GM23338 (cell line): ENCODE results near the gene CNTNAP1. TPM values are rescaled to one million over a fixed set of nuclear protein-coding genes. Genes with fewer than 3 reads are reported as not detected.

Experiments used
- microRNA-seq: library from miRNA; unstranded; fragments of <30 nt; microRNA quantifications from one replicate; pipeline ENCODE4, GENCODE V29; 2017
- polyA plus RNA-seq: library from polyadenylated mRNA; unstranded; fragments of >200 nt; fragmentation: Nextera tagmentation; extraction: Ambion mirVana; gene quantifications from 2 replicates; pipeline ENCODE4 v1.2.1, GENCODE V29; 2016
- small RNA-seq: library from RNA; depleted of rRNA; stranded (forward); fragments of <200 nt; gene quantifications from one replicate; pipeline ENCODE3, GENCODE V24; 2014; ENCODE audit warnings: low replicate concordance
- total RNA-seq: library from RNA; depleted of rRNA; stranded (reverse); fragments of >200 nt; shearing (Covaris generic); gene quantifications from 2 replicates; pipeline ENCODE4 v1.2.3, GENCODE V29; 2014; rRNA removed

CNTNAP1 gene
- total and polyA plus RNA-seq, 2 experiments from 2014 or later, result 1.3 to 5.0 TPM

Small RNA genes lying within 50 kb of the gene (microRNA-seq; reads per million reads assigned to microRNA genes)
- gene MIR6780A, result not detected

Small RNA genes lying within 50 kb of the gene (small RNA-seq; reads per million reads assigned to genes)
- not detected for gene MIR6780A

Other genes with a start within 250 kb of the CNTNAP1 start
- gene ATP6V0A1, start 223.7 kb upstream of the CNTNAP1 start, total RNA-seq, result 42.3 and 42.8 TPM in 2 replicates
- 23.9 and 25.8 TPM in 2 replicates for gene ATP6V0A1, start 223.7 kb upstream of the CNTNAP1 start, polyA plus RNA-seq
- gene NAGLU, start 146.3 kb upstream of the CNTNAP1 start, total RNA-seq, result 21.9 and 31.2 TPM in 2 replicates
- gene NAGLU, start 146.3 kb upstream of the CNTNAP1 start, polyA plus RNA-seq, result 12.0 and 13.0 TPM in 2 replicates
- gene HSD17B1, start 129.6 kb upstream of the CNTNAP1 start, total RNA-seq, result 0.97 and 1.7 TPM in 2 replicates
- 1.7 and 1.8 TPM in 2 replicates for gene HSD17B1, start 129.6 kb upstream of the CNTNAP1 start, polyA plus RNA-seq
- gene COASY, start 120.4 kb upstream of the CNTNAP1 start, total RNA-seq, result 60.1 and 62.0 TPM in 2 replicates
- gene COASY, start 120.4 kb upstream of the CNTNAP1 start, polyA plus RNA-seq, result 72.1 and 77.5 TPM in 2 replicates
- gene MLX, start 115.4 kb upstream of the CNTNAP1 start, total RNA-seq, result 23.3 and 34.1 TPM in 2 replicates
- 28.8 and 33.2 TPM in 2 replicates for gene MLX, start 115.4 kb upstream of the CNTNAP1 start, polyA plus RNA-seq
- gene PSMC3IP, start 104.8 kb upstream of the CNTNAP1 start, total RNA-seq, result 14.7 and 18.5 TPM in 2 replicates
- gene PSMC3IP, start 104.8 kb upstream of the CNTNAP1 start, polyA plus RNA-seq, result 29.5 and 32.7 TPM in 2 replicates
- gene RETREG3, start 73.2 kb upstream of the CNTNAP1 start, total RNA-seq, result 35.4 and 38.2 TPM in 2 replicates
- gene RETREG3, start 73.2 kb upstream of the CNTNAP1 start, polyA plus RNA-seq, result 8.0 and 10.5 TPM in 2 replicates
- gene TUBG1, start 72.8 kb upstream of the CNTNAP1 start, total RNA-seq, result 82.8 and 101 TPM in 2 replicates
- gene TUBG1, start 72.8 kb upstream of the CNTNAP1 start, polyA plus RNA-seq, result 110 and 117 TPM in 2 replicates
- gene TUBG2, start 23.2 kb upstream of the CNTNAP1 start, total RNA-seq, result 15.3 and 18.2 TPM in 2 replicates
- 16.5 and 19.0 TPM in 2 replicates for gene TUBG2, start 23.2 kb upstream of the CNTNAP1 start, polyA plus RNA-seq
- 24.2 and 24.8 TPM in 2 replicates for gene PLEKHH3, start 5.5 kb upstream of the CNTNAP1 start, total RNA-seq
- 10.9 and 13.8 TPM in 2 replicates for gene PLEKHH3, start 5.5 kb upstream of the CNTNAP1 start, polyA plus RNA-seq
- gene CCR10, start 688 bp upstream of the CNTNAP1 start, total RNA-seq, result 1.1 and 1.7 TPM in 2 replicates
- 2.7 and 3.0 TPM in 2 replicates for gene CCR10, start 688 bp upstream of the CNTNAP1 start, polyA plus RNA-seq
- gene EZH1, start 62.5 kb downstream of the CNTNAP1 start, total RNA-seq, result 16.3 and 16.9 TPM in 2 replicates
- 17.5 and 18.0 TPM in 2 replicates for gene EZH1, start 62.5 kb downstream of the CNTNAP1 start, polyA plus RNA-seq
- 2.6 and 8.8 TPM in 2 replicates for gene RAMP2, start 78.7 kb downstream of the CNTNAP1 start, total RNA-seq
- 28.3 and 29.5 TPM in 2 replicates for gene RAMP2, start 78.7 kb downstream of the CNTNAP1 start, polyA plus RNA-seq
- 110 and 129 TPM in 2 replicates for gene VPS25, start 90.9 kb downstream of the CNTNAP1 start, total RNA-seq
- 93.5 and 105 TPM in 2 replicates for gene VPS25, start 90.9 kb downstream of the CNTNAP1 start, polyA plus RNA-seq
- 0.10 and 0.54 TPM in 2 replicates for gene WNK4, start 98.1 kb downstream of the CNTNAP1 start, total RNA-seq
- 0.65 and 0.83 TPM in 2 replicates for gene WNK4, start 98.1 kb downstream of the CNTNAP1 start, polyA plus RNA-seq
- gene COA3, start 116.2 kb downstream of the CNTNAP1 start, total RNA-seq, result 57.6 and 81.2 TPM in 2 replicates
- 123 and 138 TPM in 2 replicates for gene COA3, start 116.2 kb downstream of the CNTNAP1 start, polyA plus RNA-seq
- gene CNTD1, start 116.3 kb downstream of the CNTNAP1 start, total RNA-seq, result not detected in 2 replicates
- gene CNTD1, start 116.3 kb downstream of the CNTNAP1 start, polyA plus RNA-seq, result 0.80 and 1.1 TPM in 2 replicates
- gene BECN1, start 141.8 kb downstream of the CNTNAP1 start, total RNA-seq, result 54.8 and 57.2 TPM in 2 replicates
- 35.5 and 41.8 TPM in 2 replicates for gene BECN1, start 141.8 kb downstream of the CNTNAP1 start, polyA plus RNA-seq
- 178 and 201 TPM in 2 replicates for gene PSME3, start 150.9 kb downstream of the CNTNAP1 start, total RNA-seq
- 85.2 and 93.5 TPM in 2 replicates for gene PSME3, start 150.9 kb downstream of the CNTNAP1 start, polyA plus RNA-seq
- 5.7 and 5.8 TPM in 2 replicates for gene AOC2, start 162.0 kb downstream of the CNTNAP1 start, total RNA-seq
- 2.0 and 2.1 TPM in 2 replicates for gene AOC2, start 162.0 kb downstream of the CNTNAP1 start, polyA plus RNA-seq
- 1.4 and 1.6 TPM in 2 replicates for gene AOC3, start 168.7 kb downstream of the CNTNAP1 start, total RNA-seq
- gene AOC3, start 168.7 kb downstream of the CNTNAP1 start, polyA plus RNA-seq, result 1.7 and 2.6 TPM in 2 replicates
- not detected in 2 replicates for gene G6PC1, start 218.3 kb downstream of the CNTNAP1 start, total RNA-seq
- not detected in 2 replicates for gene G6PC1, start 218.3 kb downstream of the CNTNAP1 start, polyA plus RNA-seq